GM19324 (cell line): ENCODE measurements around the gene TRMT112.

Experiments
- ATAC-seq: cut with Tn5 transposase; IDR thresholded peaks from one replicate; pipeline ENCODE4 v1.9.1; 2021; ENCODE audit warnings: mild to moderate bottlenecking, moderate library complexity; ENCODE audit not compliant: unreplicated experiment, low FRiP score

Gene TRMT112

GRCh38 chr11:64296830-64297698 lies 20.3 kb downstream of the TRMT112 start:
- no peak for ATAC-seq

- no peak for ATAC-seq
These were observed 21.1 kb downstream of the TRMT112 start for GRCh38 chr11:64296236-64296635.

- no peak for ATAC-seq
These were observed 21.6 kb downstream of the TRMT112 start for GRCh38 chr11:64295760-64296159.

- ATAC-seq: no peak
These were observed 22.6 kb downstream of the TRMT112 start for GRCh38 chr11:64294774-64295173.

- no peak for ATAC-seq
These were observed 24.7 kb downstream of the TRMT112 start for GRCh38 chr11:64292460-64293254.

- no peak for ATAC-seq
These were observed 25.5 kb downstream of the TRMT112 start for GRCh38 chr11:64291752-64292459.

- ATAC-seq: no peak
These were observed 26.1 kb downstream of the TRMT112 start, which contains the start of gene KCNK4 for GRCh38 chr11:64291262-64291751. Gene KCNK4, plus strand, starts transcription at chr11:64291302. Its CDS starts 1,717 bp downstream, at chr11:64293019.

- no peak for ATAC-seq
These were observed 26.8 kb downstream of the TRMT112 start for GRCh38 chr11:64290352-64291261.

- no peak for ATAC-seq
These were observed 28.3 kb downstream of the TRMT112 start for GRCh38 chr11:64289002-64289564.

- no peak for ATAC-seq
These were observed 29.0 kb downstream of the TRMT112 start for GRCh38 chr11:64288353-64288750.

GRCh38 chr11:64287676-64288352 lies 29.5 kb downstream of the TRMT112 start:
- no peak for ATAC-seq

GRCh38 chr11:64286801-64287159 lies 30.6 kb downstream of the TRMT112 start:
- ATAC-seq: no peak

- ATAC-seq: no peak
These were observed 31.2 kb downstream of the TRMT112 start for GRCh38 chr11:64285885-64286800.

- ATAC-seq: peak; percentile 74
These were observed 32.1 kb downstream of the TRMT112 start, which contains the start of gene GPR137 for GRCh38 chr11:64284962-64285884. Gene GPR137, plus strand, starts transcription at chr11:64285848. Its CDS starts 677 bp downstream, at chr11:64286525.

- ATAC-seq: peak; percentile 50
These were observed 33.1 kb downstream of the TRMT112 start, which contains the start of gene BAD for GRCh38 chr11:64284048-64284961. Gene BAD, minus strand, starts transcription at chr11:64284665. Its CDS starts 297 bp downstream, at chr11:64284368.
